Activated T-helper 1 cell treated with anti-CD3 and anti-CD28 coated beads, Interleukin-12 subunit alpha, Interleukin-12 subunit beta, Interleukin-2, Interleukin-4 antibody, amounts not matched to agents 30 ng/mL and 10 ng/mL and 1 ng/mL, durations not matched to agents 14 hours and 24 hours and 36 hours (primary cell): ENCODE measurements around the gene AGA. TPM values are rescaled to one million over a fixed set of nuclear protein-coding genes. Genes with fewer than 3 reads are reported as not detected.

ENCODE experiments used
- total RNA-seq: library from RNA; stranded (reverse); gene quantifications from 2 replicates; pipeline ENCODE4 v1.2.3, GENCODE V29; 2022

The AGA gene
- total RNA-seq, 1 donor from 2014 or later, result 16.0 TPM

Other genes with a start within 250 kb of the AGA start
- gene NEIL3, start 132.6 kb downstream of the AGA start, total RNA-seq, result 12.9 and 13.6 TPM in 2 replicates